ENCODE results near the gene EPB41L1. TPM values are rescaled to one million over a fixed set of nuclear protein-coding genes. Genes with fewer than 3 reads are reported as not detected.
A peak's percentile ranks its signal among the peaks of the same experiment; 100 is the strongest.

Gene EPB41L1
- total and polyA plus RNA-seq, 10 donors = 1.5 to 18.6 (median 12.0) TPM

GRCh38 chr20:36270744-36271638, 116.5 kb downstream of the EPB41L1 start:
- Histone ChIP-seq H3K4me3 (no peak overlapping the region), H3K4me1 (peaks cover 0 to 7% (median 0%) of the 10 kb centered on the region in 6 donors), H3K36me3 (no peaks in the 10 kb centered on the region), H3K27ac (peak overlapping the region in 1 of 8 donors; percentile 24), H3K9me3 (no peaks in the 10 kb centered on the region), H3K27me3 (replicated peaks in 1 of 7) (peaks cover 0 to 23% (median 0%) of the 10 kb centered on the region in 7 donors)
- TF ChIP-seq, protein P1, sequence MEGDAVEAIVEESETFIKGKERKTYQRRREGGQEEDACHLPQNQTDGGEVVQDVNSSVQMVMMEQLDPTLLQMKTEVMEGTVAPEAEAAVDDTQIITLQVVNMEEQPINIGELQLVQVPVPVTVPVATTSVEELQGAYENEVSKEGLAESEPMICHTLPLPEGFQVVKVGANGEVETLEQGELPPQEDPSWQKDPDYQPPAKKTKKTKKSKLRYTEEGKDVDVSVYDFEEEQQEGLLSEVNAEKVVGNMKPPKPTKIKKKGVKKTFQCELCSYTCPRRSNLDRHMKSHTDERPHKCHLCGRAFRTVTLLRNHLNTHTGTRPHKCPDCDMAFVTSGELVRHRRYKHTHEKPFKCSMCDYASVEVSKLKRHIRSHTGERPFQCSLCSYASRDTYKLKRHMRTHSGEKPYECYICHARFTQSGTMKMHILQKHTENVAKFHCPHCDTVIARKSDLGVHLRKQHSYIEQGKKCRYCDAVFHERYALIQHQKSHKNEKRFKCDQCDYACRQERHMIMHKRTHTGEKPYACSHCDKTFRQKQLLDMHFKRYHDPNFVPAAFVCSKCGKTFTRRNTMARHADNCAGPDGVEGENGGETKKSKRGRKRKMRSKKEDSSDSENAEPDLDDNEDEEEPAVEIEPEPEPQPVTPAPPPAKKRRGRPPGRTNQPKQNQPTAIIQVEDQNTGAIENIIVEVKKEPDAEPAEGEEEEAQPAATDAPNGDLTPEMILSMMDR (IDR thresholded peaks at IDR 0.05 in 8 of 11, conservative IDR thresholded peaks at IDR 0.05 in 3 of 11) = no peak
- TF ChIP-seq POLR2AphosphoS5 (IDR thresholded peaks at IDR 0.05) (no peak), POLR2A (IDR thresholded peaks at IDR 0.05) (no peak)
- WGBS, 5 donors = 71 to 76% (median 75%) methylated on average over 20 of the region's 20 CpGs
- DNase-seq = no peak
- intact Hi-C loops (cut with DNase I; ENCODE audit: low total_unique reads) = no loop called here

DNA sequence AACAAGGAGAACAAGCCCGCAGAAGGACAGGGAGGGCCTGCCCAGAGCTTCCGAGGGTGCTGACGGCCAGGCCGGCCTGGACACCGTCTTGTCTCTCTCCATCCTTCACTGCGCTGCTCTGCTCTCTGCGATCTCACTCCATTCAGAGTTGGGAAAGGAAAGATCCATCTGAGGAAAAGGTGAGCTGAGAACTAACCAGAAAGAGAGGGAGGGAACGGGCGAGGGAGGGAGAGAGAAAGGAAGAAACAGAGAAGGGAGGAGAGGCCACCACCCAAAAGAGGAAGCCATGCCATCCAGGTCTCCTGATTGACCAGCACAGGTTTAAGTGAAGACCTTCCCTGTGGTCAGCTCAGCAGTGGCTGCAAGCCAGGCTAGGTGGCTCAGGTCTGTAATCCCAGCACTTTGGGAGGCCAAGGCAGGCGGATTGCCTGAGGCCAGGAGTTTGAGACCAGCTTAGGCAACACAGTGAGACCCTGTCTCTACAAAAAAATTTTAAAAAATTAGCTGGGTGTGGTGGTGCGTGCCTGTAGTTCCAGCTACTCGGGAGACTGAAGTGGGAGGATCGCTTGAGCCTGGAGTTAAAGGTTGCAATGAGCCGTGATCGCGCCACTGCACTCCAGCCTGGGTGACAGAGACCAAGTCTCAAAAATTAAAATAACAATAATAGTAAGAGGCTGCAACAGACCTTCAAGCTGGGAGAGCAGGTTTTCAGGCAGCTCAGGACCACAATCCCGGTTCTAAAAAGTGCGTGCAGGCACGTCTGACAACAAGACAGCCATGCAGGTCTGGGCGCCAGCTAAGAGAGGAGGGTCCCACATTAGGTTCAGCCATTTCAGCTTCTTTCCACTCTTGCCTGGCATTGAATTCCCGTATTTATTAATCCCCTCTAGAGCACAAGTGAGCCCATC, 117.4 kb downstream of the EPB41L1 start:
- Histone ChIP-seq H3K4me3 (no peak overlapping the region), H3K4me1 (peaks cover 0 to 7% (median 0%) of the 10 kb centered on the region in 6 donors), H3K9me3 (no peaks in the 10 kb centered on the region), H3K27ac (peak overlapping the region in 1 of 8 donors; percentile 24), H3K36me3 (no peaks in the 10 kb centered on the region), H3K27me3 (replicated peaks in 1 of 7) (peaks cover 0 to 23% (median 0%) of the 10 kb centered on the region in 7 donors)
- TF ChIP-seq, protein P1 (IDR thresholded peaks at IDR 0.05 in 8 of 11, conservative IDR thresholded peaks at IDR 0.05 in 3 of 11) = no peak
- TF ChIP-seq POLR2AphosphoS5 (IDR thresholded peaks at IDR 0.05) (no peak), POLR2A (IDR thresholded peaks at IDR 0.05) (no peak)
- 87 to 93% (median 89%) methylated on average over 21 of the region's 21 CpGs for WGBS, 5 donors
- intact Hi-C loops (cut with DNase I; ENCODE audit: low total_unique reads) = no loop called here
- DNase-seq = no peak

DNA sequence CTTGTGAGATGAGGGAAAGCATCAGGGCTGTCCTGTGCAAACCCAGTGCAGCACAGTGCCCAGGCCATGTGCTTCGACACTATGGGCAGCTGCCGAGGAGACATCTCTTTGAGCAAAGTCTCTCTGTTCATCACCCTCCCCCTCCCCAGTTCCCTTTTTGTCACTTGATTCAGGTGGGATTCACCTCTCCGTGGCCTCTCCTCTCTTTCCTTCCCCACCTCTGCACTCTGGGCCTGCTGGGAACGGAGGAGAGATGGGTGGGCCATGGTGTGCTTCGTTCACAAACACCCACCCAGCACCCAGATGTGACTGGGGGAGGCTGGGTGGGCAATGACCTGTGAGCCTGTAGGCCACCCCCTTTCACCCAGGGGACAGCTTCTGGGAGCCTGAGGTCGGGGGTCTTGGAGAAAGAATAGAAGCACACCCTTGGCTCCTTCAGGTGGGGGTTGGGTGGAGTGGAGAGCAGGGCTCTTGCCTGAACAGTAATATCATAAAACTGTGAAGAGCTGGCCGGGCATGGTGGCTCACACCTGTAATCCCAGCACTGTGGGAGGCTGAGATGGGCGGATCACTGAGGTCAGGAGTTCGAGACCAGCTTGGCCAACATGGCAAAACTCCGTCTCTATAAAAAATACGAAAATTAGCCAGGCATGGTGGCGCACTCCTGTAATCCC, 118.1 kb downstream of the EPB41L1 start:
- WGBS, 5 donors = 85 to 88% (median 86%) methylated on average over 12 of the region's 12 CpGs
- DNase-seq = no peak
- no peaks in the 10 kb centered on the region for H3K9me3 ChIP-seq
- intact Hi-C loops (cut with DNase I; ENCODE audit: low total_unique reads) = no loop called here
- H3K36me3 ChIP-seq = no peaks in the 10 kb centered on the region
- H3K4me1 ChIP-seq = peaks cover 0 to 7% (median 0%) of the 10 kb centered on the region in 6 donors
- TF ChIP-seq, protein P1 (IDR thresholded peaks at IDR 0.05 in 8 of 11, conservative IDR thresholded peaks at IDR 0.05 in 3 of 11) = no peak
- TF ChIP-seq POLR2AphosphoS5 (IDR thresholded peaks at IDR 0.05) (no peak), POLR2A (IDR thresholded peaks at IDR 0.05) (no peak)
- peaks cover 0 to 25% (median 0%) of the 10 kb centered on the region in 7 donors for H3K27me3 ChIP-seq (replicated peaks in 1 of 7)
- H3K27ac ChIP-seq = no peak overlapping the region
- no peak overlapping the region for H3K4me3 ChIP-seq

Measured in spleen (tissue), 11 donors.